ENCODE measurements around the gene IGFBP5. TPM values are rescaled to one million over a fixed set of nuclear protein-coding genes. Genes with fewer than 3 reads are reported as not detected.

The IGFBP5 gene
- total RNA-seq, 1 donor from 2014 or later = 150 TPM

DNA sequence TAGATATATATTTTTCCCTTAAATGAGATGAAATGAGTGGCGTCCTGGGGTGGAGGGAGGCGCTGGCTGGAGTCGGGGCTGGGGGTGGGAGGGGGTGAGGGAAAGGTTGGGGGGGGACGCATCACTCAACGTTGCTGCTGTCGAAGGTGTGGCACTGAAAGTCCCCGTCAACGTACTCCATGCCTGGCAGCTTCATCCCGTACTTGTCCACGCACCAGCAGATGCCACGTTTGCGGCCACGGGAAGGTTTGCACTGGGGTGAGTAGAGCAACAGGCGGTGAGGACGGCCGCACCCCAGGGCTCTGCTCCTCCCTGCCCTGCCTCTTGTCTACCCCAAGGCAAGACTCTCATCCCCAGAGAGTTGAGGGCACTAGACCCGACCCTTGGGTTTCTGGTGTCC is 18.7 kb downstream of the IGFBP5 start:
- Mint-ChIP-seq H3K27ac (no peak overlapping the region), H3K27me3 (ENCODE audit: insufficient read depth, low read depth) (peaks cover 7% of the 10 kb centered on the region), H3K36me3 (peaks cover 28% of the 10 kb centered on the region), H3K9me3 (no peaks in the 10 kb centered on the region), H3K4me1 (peaks cover 12% of the 10 kb centered on the region), H3K4me3 (no peak overlapping the region)
- H3K4me3 ChIP-seq = no peak overlapping the region
- H3K36me3 ChIP-seq = peaks cover 6% of the 10 kb centered on the region
- no peak overlapping the region for H2AFZ ChIP-seq (replicated peaks)
- no peaks in the 10 kb centered on the region for H3K27me3 ChIP-seq
- H3K27ac ChIP-seq = no peak overlapping the region
- no peak overlapping the region for H3K9ac ChIP-seq
- H3K4me2 ChIP-seq = no peak overlapping the region
- DNase-seq (ENCODE audit: low spot score) = no peak
- no peaks in the 10 kb centered on the region for H3K79me2 ChIP-seq (ENCODE audit: low read depth)
- H3K4me1 ChIP-seq = no peaks in the 10 kb centered on the region
- peaks cover 5% of the 10 kb centered on the region for H3F3A ChIP-seq (ENCODE audit: low read depth)
- peaks cover 52% of the 10 kb centered on the region for H4K20me1 ChIP-seq (ENCODE audit: low read depth)
- H3K9me3 ChIP-seq (ENCODE audit: low read depth) = no peaks in the 10 kb centered on the region
- TF ChIP-seq EZH2phosphoT487 (IDR thresholded peaks at IDR 0.05) = no peak
- no peak for TF ChIP-seq EZH2 (IDR thresholded peaks at IDR 0.05)
- TF ChIP-seq, protein P1, sequence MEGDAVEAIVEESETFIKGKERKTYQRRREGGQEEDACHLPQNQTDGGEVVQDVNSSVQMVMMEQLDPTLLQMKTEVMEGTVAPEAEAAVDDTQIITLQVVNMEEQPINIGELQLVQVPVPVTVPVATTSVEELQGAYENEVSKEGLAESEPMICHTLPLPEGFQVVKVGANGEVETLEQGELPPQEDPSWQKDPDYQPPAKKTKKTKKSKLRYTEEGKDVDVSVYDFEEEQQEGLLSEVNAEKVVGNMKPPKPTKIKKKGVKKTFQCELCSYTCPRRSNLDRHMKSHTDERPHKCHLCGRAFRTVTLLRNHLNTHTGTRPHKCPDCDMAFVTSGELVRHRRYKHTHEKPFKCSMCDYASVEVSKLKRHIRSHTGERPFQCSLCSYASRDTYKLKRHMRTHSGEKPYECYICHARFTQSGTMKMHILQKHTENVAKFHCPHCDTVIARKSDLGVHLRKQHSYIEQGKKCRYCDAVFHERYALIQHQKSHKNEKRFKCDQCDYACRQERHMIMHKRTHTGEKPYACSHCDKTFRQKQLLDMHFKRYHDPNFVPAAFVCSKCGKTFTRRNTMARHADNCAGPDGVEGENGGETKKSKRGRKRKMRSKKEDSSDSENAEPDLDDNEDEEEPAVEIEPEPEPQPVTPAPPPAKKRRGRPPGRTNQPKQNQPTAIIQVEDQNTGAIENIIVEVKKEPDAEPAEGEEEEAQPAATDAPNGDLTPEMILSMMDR (IDR thresholded peaks at IDR 0.05) = no peak

DNA sequence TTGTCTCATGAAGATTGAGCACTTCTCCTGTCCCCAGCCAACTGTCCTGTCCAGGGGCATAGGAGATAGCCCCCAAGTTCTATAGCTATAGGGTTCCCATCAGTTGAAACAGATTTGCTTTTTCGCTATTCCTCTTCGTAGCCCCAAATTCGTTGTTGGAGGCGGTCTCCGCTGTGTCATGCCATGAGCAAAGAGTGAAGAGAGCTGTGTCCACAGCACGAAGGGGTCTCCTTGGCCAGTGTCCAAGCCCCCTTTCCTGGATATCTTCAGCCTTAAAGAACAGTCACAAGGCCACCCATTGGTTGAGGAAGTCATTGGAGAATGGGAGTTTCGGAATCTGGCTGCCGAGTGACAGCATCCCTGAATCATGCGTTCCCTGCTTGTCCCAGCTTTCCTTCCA is 21.0 kb downstream of the IGFBP5 start:
- H3K4me1 ChIP-seq = no peaks in the 10 kb centered on the region
- Mint-ChIP-seq H3K27me3 (ENCODE audit: insufficient read depth, low read depth) (peaks cover 7% of the 10 kb centered on the region), H3K36me3 (peaks cover 20% of the 10 kb centered on the region), H3K4me3 (no peak overlapping the region), H3K27ac (no peak overlapping the region), H3K4me1 (peaks cover 9% of the 10 kb centered on the region), H3K9me3 (no peaks in the 10 kb centered on the region)
- H3K27me3 ChIP-seq = no peaks in the 10 kb centered on the region
- no peak overlapping the region for H3K27ac ChIP-seq
- no peak overlapping the region for H3K4me2 ChIP-seq
- peaks cover 29% of the 10 kb centered on the region for H4K20me1 ChIP-seq (ENCODE audit: low read depth)
- H3K9ac ChIP-seq = no peak overlapping the region
- no peak overlapping the region for H2AFZ ChIP-seq (replicated peaks)
- TF ChIP-seq, protein P1 (IDR thresholded peaks at IDR 0.05) = no peak
- TF ChIP-seq EZH2 (IDR thresholded peaks at IDR 0.05) = no peak
- no peak for TF ChIP-seq EZH2phosphoT487 (IDR thresholded peaks at IDR 0.05)
- H3F3A ChIP-seq (ENCODE audit: low read depth) = peaks cover 7% of the 10 kb centered on the region
- DNase-seq (ENCODE audit: low spot score) = no peak
- H3K4me3 ChIP-seq = no peak overlapping the region
- H3K36me3 ChIP-seq = peaks cover 6% of the 10 kb centered on the region
- H3K9me3 ChIP-seq (ENCODE audit: low read depth) = no peaks in the 10 kb centered on the region
- no peaks in the 10 kb centered on the region for H3K79me2 ChIP-seq (ENCODE audit: low read depth)

DNA sequence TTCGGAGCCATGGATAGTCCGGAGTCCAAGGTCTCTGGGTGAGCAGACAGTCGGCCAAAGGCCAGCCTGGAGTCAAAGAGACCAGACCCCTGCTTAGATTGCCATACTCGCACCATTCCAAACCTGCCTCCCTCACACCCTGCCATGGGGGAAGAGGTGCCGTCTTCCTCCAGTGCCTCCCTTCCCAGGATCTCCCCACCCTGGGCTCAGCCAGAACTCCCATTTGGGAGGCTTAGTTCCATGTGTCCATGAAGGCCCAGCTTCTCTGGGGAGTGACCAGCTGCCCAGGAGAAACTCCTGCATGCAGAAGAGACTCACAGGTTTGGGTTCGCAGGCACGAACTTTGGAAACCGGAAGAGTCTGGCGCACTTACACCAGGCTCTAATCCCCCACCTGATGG is 21.7 kb downstream of the IGFBP5 start:
- H4K20me1 ChIP-seq (ENCODE audit: low read depth) = peaks cover 22% of the 10 kb centered on the region
- H3K27me3 Mint-ChIP-seq (ENCODE audit: insufficient read depth, low read depth) = peaks cover 6% of the 10 kb centered on the region
- no peak overlapping the region for H3K4me3 ChIP-seq

More for the DNA sequence above, 21.7 kb downstream of the IGFBP5 start:
- Histone ChIP-seq H3K4me2 (no peak overlapping the region), H2AFZ (replicated peaks) (no peak overlapping the region), H3K9ac (no peak overlapping the region), H3K27me3 (no peaks in the 10 kb centered on the region), H3K9me3 (ENCODE audit: low read depth) (no peaks in the 10 kb centered on the region), H3K36me3 (peaks cover 6% of the 10 kb centered on the region), H3K4me1 (no peaks in the 10 kb centered on the region), H3K79me2 (ENCODE audit: low read depth) (no peaks in the 10 kb centered on the region), H3F3A (ENCODE audit: low read depth) (peaks cover 7% of the 10 kb centered on the region), H3K27ac (no peak overlapping the region)
- no peak for DNase-seq (ENCODE audit: low spot score)
- H3K9me3 Mint-ChIP-seq = no peaks in the 10 kb centered on the region
- no peak overlapping the region for H3K4me3 Mint-ChIP-seq
- TF ChIP-seq EZH2 (IDR thresholded peaks at IDR 0.05) (no peak), EZH2phosphoT487 (IDR thresholded peaks at IDR 0.05) (no peak)
- TF ChIP-seq, protein P1 (IDR thresholded peaks at IDR 0.05) = no peak
- no peak overlapping the region for H3K27ac Mint-ChIP-seq
- peaks cover 17% of the 10 kb centered on the region for H3K36me3 Mint-ChIP-seq
- H3K4me1 Mint-ChIP-seq = peaks cover 14% of the 10 kb centered on the region
